Measurements from ENCODE around the gene PASK.

PASK gene

GRCh38 chr2:241149675-241149924 is 328 bp upstream of the PASK start:
- in situ Hi-C loops (cut with HindIII; ENCODE audit: low sequenced_read_pairs) = no loop called here

- in situ Hi-C loops (cut with HindIII; ENCODE audit: low sequenced_read_pairs) = no loop called here
Measured at GRCh38 chr2:241148239-241148638, 1.0 kb downstream of the PASK start.

GRCh38 chr2:241147336-241147735 is 1.9 kb downstream of the PASK start:
- in situ Hi-C loops (cut with HindIII; ENCODE audit: low sequenced_read_pairs) = no loop called here

GRCh38 chr2:241146286-241146685 is 3.0 kb downstream of the PASK start:
- in situ Hi-C loops (cut with HindIII; ENCODE audit: low sequenced_read_pairs) = no loop called here

GRCh38 chr2:241142593-241142992 is 6.7 kb downstream of the PASK start:
- in situ Hi-C loops (cut with HindIII; ENCODE audit: low sequenced_read_pairs) = loop anchor here (5.0 kb wide), 1 partner anchor 35 kb away; no protein-coding TSS in a partner anchor

- in situ Hi-C loops (cut with HindIII; ENCODE audit: low sequenced_read_pairs) = loop anchor here (5.0 kb wide), 1 partner anchor 35 kb away; no protein-coding TSS in a partner anchor
Measured at GRCh38 chr2:241142063-241142462, 7.2 kb downstream of the PASK start.

GRCh38 chr2:241141214-241141770 is 8.0 kb downstream of the PASK start:
- in situ Hi-C loops (cut with HindIII; ENCODE audit: low sequenced_read_pairs) = loop anchor here (5.0 kb wide), 1 partner anchor 34 kb away; no protein-coding TSS in a partner anchor

- in situ Hi-C loops (cut with HindIII; ENCODE audit: low sequenced_read_pairs) = loop anchor here (5.0 kb wide), 1 partner anchor 33 kb away; no protein-coding TSS in a partner anchor
Measured at GRCh38 chr2:241140445-241140840, 8.8 kb downstream of the PASK start.

- in situ Hi-C loops (cut with HindIII; ENCODE audit: low sequenced_read_pairs) = loop anchor here (5.0 kb wide), 1 partner anchor 32 kb away; no protein-coding TSS in a partner anchor
Measured at GRCh38 chr2:241139531-241140444, 9.5 kb downstream of the PASK start.

- in situ Hi-C loops (cut with HindIII; ENCODE audit: low sequenced_read_pairs) = no loop called here
Measured at GRCh38 chr2:241138471-241138870, 10.8 kb downstream of the PASK start.

GRCh38 chr2:241137276-241138190 is 11.7 kb downstream of the PASK start:
- in situ Hi-C loops (cut with HindIII; ENCODE audit: low sequenced_read_pairs) = no loop called here

GRCh38 chr2:241136661-241137260 is 12.5 kb downstream of the PASK start:
- in situ Hi-C loops (cut with HindIII; ENCODE audit: low sequenced_read_pairs) = no loop called here

GRCh38 chr2:241136191-241136590 is 13.1 kb downstream of the PASK start:
- in situ Hi-C loops (cut with HindIII; ENCODE audit: low sequenced_read_pairs) = no loop called here

GRCh38 chr2:241135737-241136136 is 13.5 kb downstream of the PASK start:
- in situ Hi-C loops (cut with HindIII; ENCODE audit: low sequenced_read_pairs) = no loop called here

- in situ Hi-C loops (cut with HindIII; ENCODE audit: low sequenced_read_pairs) = no loop called here
Measured at GRCh38 chr2:241134711-241135110, 14.6 kb downstream of the PASK start.

- in situ Hi-C loops (cut with HindIII; ENCODE audit: low sequenced_read_pairs) = no loop called here
Measured at GRCh38 chr2:241133436-241133820, 15.8 kb downstream of the PASK start.

GRCh38 chr2:241132538-241133435 is 16.5 kb downstream of the PASK start:
- in situ Hi-C loops (cut with HindIII; ENCODE audit: low sequenced_read_pairs) = no loop called here

- in situ Hi-C loops (cut with HindIII; ENCODE audit: low sequenced_read_pairs) = no loop called here
Measured at GRCh38 chr2:241131531-241131930, 17.7 kb downstream of the PASK start.

GRCh38 chr2:241130316-241130715 is 19.0 kb downstream of the PASK start:
- in situ Hi-C loops (cut with HindIII; ENCODE audit: low sequenced_read_pairs) = no loop called here

All from endothelial cell of hepatic sinusoid (primary cell).